ENCODE measurements around the gene RGR.

RGR gene

DNA sequence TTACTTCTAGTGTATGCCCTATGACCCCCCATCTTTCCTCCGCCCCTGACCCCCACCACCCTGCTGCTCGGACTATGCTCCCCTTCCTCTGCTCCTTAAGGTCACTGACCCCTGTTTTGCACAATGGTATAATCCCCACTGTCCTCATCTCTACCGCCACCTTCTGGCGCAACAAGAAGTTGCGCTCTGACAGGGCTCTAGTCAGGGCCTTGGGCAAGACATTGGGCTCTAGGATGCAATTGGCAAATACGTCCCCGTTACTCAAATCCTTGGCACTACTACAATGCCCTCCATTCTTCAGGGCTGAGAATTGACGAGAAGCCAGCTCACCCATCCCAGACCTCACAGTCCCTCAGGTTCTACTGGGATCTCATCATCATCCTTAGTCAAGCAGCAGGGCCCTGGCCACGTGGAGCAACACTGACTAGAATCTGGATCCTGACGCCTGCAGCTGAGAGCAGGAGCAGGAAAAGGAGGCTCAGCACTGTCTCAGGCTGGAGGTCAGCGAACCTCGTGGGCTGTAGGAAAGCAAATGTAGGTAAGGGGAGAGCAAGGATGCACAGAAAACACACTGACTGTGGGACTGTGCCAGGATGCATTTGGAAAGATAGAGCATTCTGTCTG lies 30.1 kb upstream of the RGR start:
- TF ChIP-seq CTCF (IDR thresholded peaks at IDR 0.05; ENCODE audit: insufficient read depth, low read depth, low read length, missing control alignments) = peak; percentile 72
- peak; percentile 46 for DNase-seq (ENCODE audit: low read depth)
- no peak overlapping the region for H3K4me3 ChIP-seq (ENCODE audit: low read length)

GRCh38 chr10:84216834-84217233 lies 28.0 kb upstream of the RGR start:
- TF ChIP-seq CTCF (IDR thresholded peaks at IDR 0.05; ENCODE audit: insufficient read depth, low read depth, low read length, missing control alignments) = no peak
- H3K4me3 ChIP-seq (ENCODE audit: low read length) = no peak overlapping the region
- DNase-seq (ENCODE audit: low read depth) = no peak

DNA sequence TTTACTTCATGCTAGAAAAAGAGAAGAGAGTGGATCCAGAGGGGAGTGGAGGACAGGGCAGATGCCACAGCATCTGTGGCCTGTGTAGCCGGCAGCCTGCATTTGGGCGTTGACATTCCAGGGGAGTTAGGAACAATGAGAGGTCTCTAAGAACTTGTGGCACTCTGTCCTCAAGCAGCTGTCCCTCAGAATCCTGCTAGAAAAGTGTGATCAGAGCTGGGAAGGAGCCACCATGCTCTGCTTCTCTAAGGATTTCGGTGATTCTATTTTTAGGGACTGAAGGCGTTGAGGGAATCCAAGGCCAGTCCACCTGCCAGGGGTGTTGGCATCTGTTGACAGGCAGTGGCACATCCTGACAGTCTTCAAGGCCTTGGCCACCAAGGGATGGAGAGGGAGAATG lies 27.1 kb upstream of the RGR start:
- no peak overlapping the region for H3K4me3 ChIP-seq (ENCODE audit: low read length)
- TF ChIP-seq CTCF (IDR thresholded peaks at IDR 0.05; ENCODE audit: insufficient read depth, low read depth, low read length, missing control alignments) = no peak

GRCh38 chr10:84221916-84222315 lies 22.9 kb upstream of the RGR start:
- no peak for TF ChIP-seq CTCF (IDR thresholded peaks at IDR 0.05; ENCODE audit: insufficient read depth, low read depth, low read length, missing control alignments)
- no peak for DNase-seq (ENCODE audit: low read depth)
- H3K4me3 ChIP-seq (ENCODE audit: low read length) = no peak overlapping the region

More for the DNA sequence above, 27.1 kb upstream of the RGR start:
- no peak for DNase-seq (ENCODE audit: low read depth)

DNA sequence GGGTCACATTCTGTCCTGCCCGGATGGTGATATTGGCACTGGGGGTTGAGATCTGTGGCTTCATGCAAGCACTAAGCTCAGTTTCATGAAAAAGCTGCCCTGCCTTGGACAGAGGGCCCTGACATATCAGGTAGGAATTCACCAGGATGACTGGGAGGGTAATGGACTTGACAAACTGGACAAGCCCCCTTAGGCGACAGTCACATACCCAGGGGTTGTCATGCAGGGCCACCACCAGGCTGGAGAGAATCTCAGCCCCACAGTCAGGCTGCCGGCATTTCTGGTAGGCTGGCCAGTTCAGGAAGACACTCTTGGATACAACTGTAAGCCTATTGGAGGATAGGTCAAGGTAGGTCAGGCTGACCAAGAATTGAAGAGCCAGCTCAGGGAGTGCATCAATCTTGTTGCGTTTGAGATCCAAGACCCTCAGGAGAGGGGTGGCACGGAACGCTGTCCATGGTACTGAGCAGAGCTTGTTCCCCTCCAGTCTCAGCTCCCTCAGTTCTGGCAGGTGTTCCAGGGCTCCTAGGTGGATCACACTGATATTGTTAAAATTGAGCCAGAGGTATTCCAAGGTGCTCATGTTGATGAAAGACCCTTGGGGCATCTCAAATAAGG lies 20.3 kb upstream of the RGR start:
- DNase-seq (ENCODE audit: low read depth) = peak; percentile 21
- no peak for TF ChIP-seq CTCF (IDR thresholded peaks at IDR 0.05; ENCODE audit: insufficient read depth, low read depth, low read length, missing control alignments)
- no peak overlapping the region for H3K4me3 ChIP-seq (ENCODE audit: low read length)

DNA sequence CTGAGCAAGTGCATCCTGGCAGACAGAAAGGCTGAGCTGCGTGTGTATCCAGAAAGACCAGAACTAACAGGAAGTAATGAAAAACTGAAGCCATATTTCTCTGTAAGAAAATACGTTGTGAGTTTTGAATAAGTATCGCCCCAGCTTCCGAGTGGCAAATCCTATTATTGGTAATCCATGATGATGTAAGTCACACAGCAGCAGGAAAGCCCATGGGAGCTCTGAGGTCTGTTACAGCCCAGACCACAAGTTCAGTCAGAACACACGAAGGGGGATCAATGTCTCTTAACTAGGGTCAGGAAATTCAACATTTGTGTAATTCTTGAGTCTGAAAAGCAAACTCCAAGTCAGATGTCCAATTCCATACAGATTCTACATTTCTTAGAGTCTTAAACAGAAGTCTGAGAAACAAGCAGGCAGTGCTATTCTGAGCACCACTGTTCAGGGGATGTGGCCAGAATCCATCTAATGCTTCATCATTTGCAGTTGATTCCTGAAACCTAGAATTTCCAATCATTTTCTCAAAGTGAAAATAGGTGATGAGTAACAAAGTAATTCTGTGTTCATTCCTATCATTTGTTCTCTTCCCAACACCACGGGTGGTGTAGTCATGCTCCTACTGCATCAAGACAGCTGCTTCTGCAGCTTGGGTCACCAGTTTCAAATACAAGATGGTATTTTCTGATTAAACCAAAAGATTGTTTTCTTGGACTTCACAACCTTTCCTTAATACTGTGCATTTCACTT lies 19.3 kb upstream of the RGR start, which contains the start of gene LRIT2:
Gene LRIT2, minus strand, starts transcription at position 118 of the 747 bp plus-strand sequence. Its CDS starts 24 bp downstream, at position 94.
- DNase-seq (ENCODE audit: low read depth) = no peak
- H3K4me3 ChIP-seq (ENCODE audit: low read length) = no peak within 1 kb of the TSS

More for the DNA sequence above, 19.3 kb upstream of the RGR start, which contains the start of gene LRIT2:
- TF ChIP-seq CTCF (IDR thresholded peaks at IDR 0.05; ENCODE audit: insufficient read depth, low read depth, low read length, missing control alignments) = no peak

Measured in epithelial cell of esophagus (primary cell).